GM12878 (cell line): ENCODE results near the gene BICRAL. TPM values are rescaled to one million over a fixed set of nuclear protein-coding genes. Genes with fewer than 3 reads are reported as not detected.

ENCODE experiments used
- ATAC-seq: fragments of 200-7000 bp; cut with Tn5 transposase; 3 replicates; pipeline ENCODE4 v1.9.1; 2020; ENCODE audit warnings: mild to moderate bottlenecking, moderate library complexity
- BruUV-seq: library from RNA; stranded (reverse); fragments of 400-500 nt; replicated peaks from 2 replicates; lab custom pipeline; 2021; lab: Mats Ljungman, UMichigan
- CTCF ChIA-PET: fragments of 300-600 bp; sonication (Branson Sonifier 250); formaldehyde crosslinking; extraction: SDS; loops from one replicate; lab custom pipeline; 2021; ENCODE audit warnings: inconsistent platforms; lab: Yijun Ruan, JAX
- POLR2A ChIA-PET: fragments of 350-600 bp; formaldehyde crosslinking; extraction: SDS; loops from one replicate; lab custom pipeline; 2021; ENCODE audit warnings: inconsistent platforms; lab: Charles Lee
- RAD21 ChIA-PET: fragments of 300-600 bp; sonication (Branson Sonifier 250); formaldehyde crosslinking; loops from one replicate; lab custom pipeline; 2023; ENCODE audit warnings: antibody characterized with exemption; ENCODE audit not compliant: unreplicated experiment; lab: Charles Lee
- SMC1A ChIA-PET: fragments of 300-600 bp; sonication (Branson Sonifier 250); formaldehyde crosslinking; loops from one replicate; lab custom pipeline; 2023; ENCODE audit not compliant: unreplicated experiment, uncharacterized antibody; lab: Charles Lee
- DNase-seq: peaks from one replicate; pipeline ENCODE4 v3.0.0-alpha.2; 2011; ENCODE audit warnings: low read depth, low spot score
- FAIRE-seq: peaks from 3 replicates; lab custom pipeline; 2011; peaks lifted over from hg19 to GRCh38; lab: Jason Lieb, UNC
- H2AFZ ChIP-seq: 2 replicates; pipeline ENCODE4 v1.6.0; 2011; ENCODE audit warnings: low read depth, low read length, control low read depth; ENCODE audit not compliant: control insufficient read depth
- H3K27ac ChIP-seq: 2 replicates; pipeline ENCODE4 v1.5.1; 2011; ENCODE audit warnings: control low read depth; ENCODE audit not compliant: control insufficient read depth, insufficient read depth
- H3K27me3 ChIP-seq, 2 experiments: replicated peaks in 1 of 2; 2 replicates each; pipeline versions ENCODE4 v1.6.0 to v1.6.1; 2011; ENCODE audit warnings: low read length in 1 of 2; ENCODE audit not compliant: control insufficient read depth in 2 of 2, insufficient read depth in 2 of 2
- H3K36me3 ChIP-seq, 2 experiments: 2 replicates each; pipeline ENCODE4 v1.5.1; 2011; ENCODE audit warnings: low read length in 1 of 2; ENCODE audit not compliant: control insufficient read depth in 2 of 2, insufficient read depth in 2 of 2
- H3K4me1 ChIP-seq: 2 replicates; pipeline ENCODE4 v1.6.1; 2011; ENCODE audit warnings: mild to moderate bottlenecking, low read length, moderate library complexity, mixed read lengths; ENCODE audit not compliant: control insufficient read depth, insufficient read depth
- H3K4me2 ChIP-seq: 2 replicates; pipeline ENCODE4 v1.6.0; 2011; ENCODE audit warnings: control low read depth; ENCODE audit not compliant: control insufficient read depth, insufficient read depth
- H3K4me3 ChIP-seq: fragments of 200-600 bp; sonication (generic); 2 replicates; pipeline ENCODE4 v1.5.1; 2016
- H3K79me2 ChIP-seq: 2 replicates; pipeline ENCODE4 v1.6.0; 2011; ENCODE audit warnings: low read length; ENCODE audit not compliant: control insufficient read depth, insufficient read depth
- H3K9ac ChIP-seq: 2 replicates; pipeline ENCODE4 v1.8.0; 2011; ENCODE audit warnings: low read length, control low read depth, mixed read lengths; ENCODE audit not compliant: control insufficient read depth, insufficient read depth
- H3K9me3 ChIP-seq: replicated peaks from 3 replicates; pipeline ENCODE4 v1.5.1; 2011; ENCODE audit warnings: mild to moderate bottlenecking, low read length; ENCODE audit not compliant: control insufficient read depth, insufficient read depth
- H4K20me1 ChIP-seq: 2 replicates; pipeline ENCODE4 v1.6.0; 2011; ENCODE audit not compliant: control insufficient read depth, insufficient read depth
- FOXK2 ChIP-seq: fragments of 450-650 bp; IDR thresholded peaks from 2 replicates; pipeline ENCODE4 v1.6.1; 2017; ENCODE audit warnings: mild to moderate bottlenecking, moderate library complexity
- IRF3 ChIP-seq: fragments of 450-650 bp; IDR thresholded peaks from 2 replicates; pipeline ENCODE4 v1.6.1; 2014; ENCODE audit warnings: mild to moderate bottlenecking
- IRF5 ChIP-seq: fragments of 450-650 bp; IDR thresholded peaks from 2 replicates; pipeline ENCODE4 v1.6.1; 2017; ENCODE audit warnings: borderline replicate concordance
- POLR2A ChIP-seq: IDR thresholded peaks from 2 replicates; pipeline ENCODE4 v1.6.1; 2011; ENCODE audit warnings: low read depth, mild to moderate bottlenecking, low read length
- RAD21 ChIP-seq: IDR thresholded peaks from 2 replicates; pipeline ENCODE4 v1.6.1; 2011; ENCODE audit warnings: mild to moderate bottlenecking, low read depth, low read length, moderate library complexity; ENCODE audit not compliant: insufficient read depth
- RELA ChIP-seq: fragments of 450-650 bp; IDR thresholded peaks from 2 replicates; pipeline ENCODE4 v1.8.0; 2014; ENCODE audit warnings: borderline replicate concordance; ENCODE audit not compliant: partially characterized antibody
- RFX5 ChIP-seq: IDR thresholded peaks from 2 replicates; pipeline ENCODE4 v1.6.1; 2011; ENCODE audit warnings: low read depth, low read length, improper control_type of control experiment
- SMAD1 ChIP-seq: fragments of 450-650 bp; IDR thresholded peaks from 2 replicates; pipeline ENCODE4 v1.6.1; 2018; ENCODE audit warnings: mild to moderate bottlenecking, low read depth; ENCODE audit not compliant: partially characterized antibody
- USF1 ChIP-seq: IDR thresholded peaks from 2 replicates; pipeline ENCODE4 v1.6.1; 2011; ENCODE audit warnings: borderline replicate concordance, low read depth, mild to moderate bottlenecking, moderate library complexity, mixed read lengths, low read length; ENCODE audit not compliant: insufficient read depth; ENCODE audit errors: extremely low read length
- WGBS: methylation state at CpG from one replicate; pipeline ENCODE4 v1.1.6; 2016; ENCODE audit warnings: low lambda C conversion rate; ENCODE audit not compliant: insufficient replicate concordance, insufficient coverage; ENCODE audit errors: missing lambda C conversion rate; 5-methylcytosine and 5-hydroxymethylcytosine counted together
- in situ Hi-C: fragments of 300-500 bp; cut with MboI; formaldehyde crosslinking; loops from 9 replicates; pipeline ENCODE4 v1.14.3; 2018; ENCODE audit warnings: mixed read lengths
- intact Hi-C: fragments of 100-400 bp; cut with micrococcal nuclease; formaldehyde crosslinking; loops from one replicate; pipeline ENCODE4 v1.14.2; 2022; ENCODE audit not compliant: unreplicated experiment
- polyA plus RNA-seq, 11 experiments: library from polyadenylated mRNA; depleted of rRNA in 4 of 11; unstranded in 6 of 11; stranded (reverse) in 5 of 11; fragments of >200 nt; fragmentation: Nextera tagmentation in 4 of 11; fragmentation: Illumina TruSeq in 1 of 11; extraction: Ambion mirVana in 4 of 11; extraction: Trizol in 1 of 11; gene quantifications; 1 replicate in 1 of 11; 2 replicates in 10 of 11; pipeline versions ENCODE4 v1.2.1 to v1.2.3, GENCODE V29; 2011 to 2016; ENCODE audit warnings: inconsistent platforms in 2 of 11, missing spikeins in 2 of 11, low read depth in 1 of 11
- total RNA-seq, 4 experiments: library from RNA; depleted of rRNA in 3 of 4; stranded (reverse); fragments of >200 nt in 3 of 4; fragmentation: Illumina TruSeq in 1 of 4; extraction: Trizol in 1 of 4; gene quantifications; 2 replicates each; pipeline versions ENCODE4 v1.2.1 to v1.2.3, GENCODE V29; 2013 to 2021

Gene BICRAL
- total and polyA plus RNA-seq, 10 of the 15 experiments (the other 5 are each of a cell fraction or from before 2014, with no cell fraction given), result 1.9 to 16.6 (median 8.5) TPM

DNA sequence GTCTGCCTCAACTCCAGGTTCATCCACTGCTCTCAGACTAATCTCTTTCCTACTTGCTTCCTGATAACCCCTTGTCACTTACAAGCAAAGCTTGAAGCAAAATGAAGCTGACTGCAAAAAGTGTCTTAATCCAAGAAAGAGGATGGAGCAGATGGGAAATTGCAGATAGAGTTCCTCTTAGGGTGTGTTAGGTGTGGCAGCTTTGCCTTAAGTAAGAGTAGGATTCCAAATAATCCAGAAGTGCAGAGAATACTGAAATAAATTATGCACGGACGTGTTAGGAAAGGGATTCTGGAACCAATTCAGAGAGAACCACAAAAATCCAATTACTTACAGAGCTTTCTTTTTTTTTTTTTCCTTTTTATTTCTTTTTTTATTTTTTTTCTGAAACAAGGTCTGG is 91.5 kb downstream of the BICRAL start:
- Histone ChIP-seq H3K4me1 (peaks cover 9% of the 10 kb centered on the region; the same call in 1 of the 2 replicates), H2AFZ (no peak overlapping the region), H3K27ac (no peak overlapping the region), H3K79me2 (no peaks in the 10 kb centered on the region), H3K27me3 (no peaks in the 10 kb centered on the region), H3K36me3 (no peaks in the 10 kb centered on the region), H3K4me3 (no peak overlapping the region), H4K20me1 (no peaks in the 10 kb centered on the region), H3K4me2 (no peak overlapping the region), H3K9ac (no peak overlapping the region), H3K9me3 (no peaks in the 10 kb centered on the region)
- ChIA-PET CTCF (interaction anchor here (0.6 to 1.0 kb wide), 8 partner anchors 13 to 734 kb away, joined by 3 to 5 read pairs (median 4); no protein-coding TSS in a partner anchor), POLR2A (interaction anchor here (0.6 to 0.8 kb wide), 4 partner anchors 144 to 285 kb away, joined by 3 to 5 read pairs (median 3); no protein-coding TSS in a partner anchor), SMC1A (interaction anchor here (1.0 to 2.5 kb wide), 3 partner anchors 103 to 212 kb away, joined by 3 to 9 read pairs (median 4); no protein-coding TSS in a partner anchor), RAD21 (interaction anchor here (0.6 to 1.1 kb wide), 3 partner anchors 147 to 659 kb away, joined by 3 read pairs; no protein-coding TSS in a partner anchor)
- FAIRE-seq, result no peak
- 97% methylated on average over 2 of the region's 2 CpGs for WGBS
- in situ Hi-C loops (no loop called here), intact Hi-C loops (no loop called here)
- no peak for ATAC-seq
- TF ChIP-seq RAD21 (no peak), POLR2A (no peak), RFX5 (no peak), SMAD1 (no peak), RELA (no peak), IRF5 (no peak), USF1 (no peak), FOXK2 (no peak), IRF3 (no peak)
- no peak for DNase-seq
- BruUV-seq, result no TSS peak
